Gastrocnemius medialis (tissue), 4 donors: ENCODE results near the gene AAK1. TPM values are rescaled to one million over a fixed set of nuclear protein-coding genes. Genes with fewer than 3 reads are reported as not detected.

ENCODE experiments used
- ATAC-seq, 2 donors: fragments of 150-250 bp; one replicate each; pipeline ENCODE4 v1.9.1; 2016
- DNase-seq, 2 donors: peaks; one replicate each; pipeline ENCODE4 v3.0.0-alpha.2; 2019
- H3K27ac ChIP-seq, 4 donors: fragments of 200-600 bp; sonication (generic); 1 replicate in 1 of 4; 2 replicates in 3 of 4; pipeline ENCODE4 v1.5.1; 2016 to 2018; ENCODE audit warnings: mild to moderate bottlenecking in 2 of 4, moderate library complexity in 1 of 4
- H3K27me3 ChIP-seq, 3 donors: fragments of 200-600 bp; sonication (generic) in 2 of 3; 1 replicate in 1 of 3; 2 replicates in 2 of 3; pipeline versions ENCODE4 v1.5.1 to v1.6.0; 2016 to 2019; ENCODE audit warnings: mild to moderate bottlenecking in 1 of 3, moderate library complexity in 1 of 3
- H3K36me3 ChIP-seq, 2 donors: fragments of 200-600 bp; sonication (generic) in 1 of 2; one replicate each; pipeline ENCODE4 v1.5.1; 2017 to 2018
- H3K4me1 ChIP-seq, 2 donors: fragments of 200-600 bp; sonication (generic) in 1 of 2; one replicate each; pipeline ENCODE4 v1.5.1; 2016 to 2017; ENCODE audit warnings: mild to moderate bottlenecking in 2 of 2
- H3K4me3 ChIP-seq, 4 donors: fragments of 200-600 bp; sonication (generic) in 3 of 4; 1 replicate in 1 of 4; 2 replicates in 3 of 4; pipeline ENCODE4 v1.5.1; 2016 to 2019; ENCODE audit warnings: mild to moderate bottlenecking in 2 of 4
- H3K9me3 ChIP-seq, 3 donors: fragments of 200-600 bp; sonication (generic) in 2 of 3; 1 replicate in 1 of 3; 2 replicates in 2 of 3; pipeline ENCODE4 v1.5.1; 2016 to 2019
- CTCF ChIP-seq, 5 experiments: fragments of 450-650 bp in 3 of 5; fragments of 200-600 bp in 2 of 5; sonication (generic) in 2 of 5; IDR thresholded peaks in 4 of 5; conservative IDR thresholded peaks in 1 of 5; 1 replicate in 4 of 5; 2 replicates in 1 of 5; pipeline ENCODE4 v1.5.1; 2016 to 2019; ENCODE audit warnings: antibody characterized with exemption in 5 of 5, mild to moderate bottlenecking in 3 of 5, moderate library complexity in 3 of 5
- POLR2A ChIP-seq, 2 donors: fragments of 450-650 bp; IDR thresholded peaks; one replicate each; pipeline ENCODE4 v1.6.1; 2017; ENCODE audit warnings: antibody characterized with exemption in 2 of 2, mild to moderate bottlenecking in 2 of 2, moderate library complexity in 2 of 2
- in situ Hi-C, 4 donors: fragments of 200-750 bp; cut with MboI; loops; one replicate each; pipeline versions ENCODE4 v1.15.0 to v1.8.0; 2017; ENCODE audit warnings: low sequenced_read_pairs in 4 of 4
- intact Hi-C: fragments of 100-400 bp; cut with DNase I; formaldehyde crosslinking; loops from one replicate; pipeline ENCODE4 v1.15.1; 2023; ENCODE audit warnings: low total_unique reads
- total RNA-seq, 4 donors: library from RNA; depleted of rRNA; stranded (reverse); fragments of >200 nt; gene quantifications; one replicate each; pipeline versions ENCODE4 v1.1.0 to v1.2.3, GENCODE V29; 2016

AAK1 gene
- total RNA-seq, 4 donors from 2014 or later: 30.0 to 47.3 (median 39.1) TPM

GRCh38 chr2:69592511-69592910, 51.0 kb downstream of the AAK1 start:
- in situ Hi-C loops (no loop called here), intact Hi-C loops (no loop called here)
- H3K4me1 ChIP-seq: peaks cover 60 to 72% of the 10 kb centered on the region in 2 donors
- ATAC-seq (no peak), DNase-seq (no peak)
- TF ChIP-seq POLR2A (IDR thresholded peaks at IDR 0.05) (no peak), CTCF (IDR thresholded peaks at IDR 0.05 in 4 of 5, conservative IDR thresholded peaks at IDR 0.05 in 1 of 5) (no peak)
- H3K36me3 ChIP-seq: no peaks in the 10 kb centered on the region
- no peak overlapping the region for H3K4me3 ChIP-seq
- peak overlapping the region; percentile 81 to 89 (median 83) for H3K27ac ChIP-seq
- H3K27me3 ChIP-seq: no peaks in the 10 kb centered on the region
- H3K9me3 ChIP-seq: no peaks in the 10 kb centered on the region

- Histone ChIP-seq H3K27me3 (no peaks in the 10 kb centered on the region), H3K9me3 (no peaks in the 10 kb centered on the region), H3K4me1 (peaks cover 57 to 71% of the 10 kb centered on the region in 2 donors), H3K36me3 (no peaks in the 10 kb centered on the region), H3K27ac (peak overlapping the region; percentile 81 to 89 (median 83)), H3K4me3 (peak overlapping the region in 1 of 4 donors; percentile 8)
- ATAC-seq (peak; percentile 82 to 85), DNase-seq (peak; percentile 59 to 63)
- in situ Hi-C loops (no loop called here), intact Hi-C loops (loop anchor here (2.0 to 10.0 kb wide), 2 partner anchors 13 to 535 kb away; no protein-coding TSS in a partner anchor)
- peak in 1 of 2 donors; percentile 9 for TF ChIP-seq POLR2A (IDR thresholded peaks at IDR 0.05)
- TF ChIP-seq CTCF (IDR thresholded peaks at IDR 0.05 in 4 of 5, conservative IDR thresholded peaks at IDR 0.05 in 1 of 5): no peak
Observed at GRCh38 chr2:69589973-69590652, 53.4 kb downstream of the AAK1 start.

GRCh38 chr2:69588945-69589344, 54.6 kb downstream of the AAK1 start:
- Histone ChIP-seq H3K27ac (peak overlapping the region; percentile 81 to 89 (median 83)), H3K4me3 (no peak overlapping the region), H3K27me3 (no peaks in the 10 kb centered on the region), H3K9me3 (no peaks in the 10 kb centered on the region), H3K4me1 (peaks cover 52 to 71% of the 10 kb centered on the region in 2 donors), H3K36me3 (no peaks in the 10 kb centered on the region)
- intact Hi-C loops: loop anchor here (10.0 kb wide), 1 partner anchor 536 kb away; no protein-coding TSS in a partner anchor
- TF ChIP-seq CTCF (IDR thresholded peaks at IDR 0.05 in 4 of 5, conservative IDR thresholded peaks at IDR 0.05 in 1 of 5) (no peak), POLR2A (IDR thresholded peaks at IDR 0.05) (no peak)
- DNase-seq: no peak
- in situ Hi-C loops: no loop called here
- ATAC-seq: no peak

GRCh38 chr2:69588403-69588802, 55.1 kb downstream of the AAK1 start:
- no peak for DNase-seq
- in situ Hi-C loops: no loop called here
- H3K27me3 ChIP-seq: no peaks in the 10 kb centered on the region
- peak overlapping the region; percentile 81 to 89 (median 83) for H3K27ac ChIP-seq
- TF ChIP-seq POLR2A (IDR thresholded peaks at IDR 0.05) (no peak), CTCF (IDR thresholded peaks at IDR 0.05 in 4 of 5, conservative IDR thresholded peaks at IDR 0.05 in 1 of 5) (no peak)
- H3K4me3 ChIP-seq: no peak overlapping the region
- H3K9me3 ChIP-seq: no peaks in the 10 kb centered on the region
- peaks cover 57 to 71% of the 10 kb centered on the region in 2 donors for H3K4me1 ChIP-seq
- H3K36me3 ChIP-seq: no peaks in the 10 kb centered on the region
- intact Hi-C loops: loop anchor here (10.0 kb wide), 1 partner anchor 536 kb away; no protein-coding TSS in a partner anchor
- no peak for ATAC-seq
